HL-60/S4 (cell line): ENCODE measurements around the gene OPN1MW2.
"Not testable (repeated sequence)": the region's sequence is repeated elsewhere in the genome, so short reads cannot be mapped to it uniquely, and the experiment has no call there.

Experiments
- in situ Hi-C: fragments of 300-500 bp; cut with MboI; formaldehyde crosslinking; loops from 2 replicates; pipeline ENCODE4 v1.14.3; 2022; ENCODE audit warnings: low sequenced_read_pairs

OPN1MW2 gene

DNA sequence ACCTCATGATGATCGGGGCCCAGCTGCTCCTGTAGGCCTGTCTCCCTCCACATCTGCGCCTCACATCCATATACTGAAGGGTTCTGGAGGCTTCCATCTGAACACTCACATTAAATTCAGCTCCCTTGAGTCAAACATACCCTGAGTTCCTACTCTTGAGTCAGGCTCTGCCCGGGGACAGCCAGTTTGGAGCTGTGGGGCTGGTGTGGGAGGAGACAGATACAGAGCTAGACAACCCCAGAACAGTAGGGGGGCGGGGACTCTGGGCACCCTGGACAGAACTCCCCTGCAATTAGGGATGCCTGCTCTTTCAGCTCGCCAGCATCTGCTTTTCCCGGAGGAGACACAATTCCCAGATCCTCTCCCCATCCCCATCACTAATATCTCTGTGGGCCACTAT, 43.5 kb downstream of the OPN1MW2 start:
- in situ Hi-C loops = not testable (repeated sequence)

DNA sequence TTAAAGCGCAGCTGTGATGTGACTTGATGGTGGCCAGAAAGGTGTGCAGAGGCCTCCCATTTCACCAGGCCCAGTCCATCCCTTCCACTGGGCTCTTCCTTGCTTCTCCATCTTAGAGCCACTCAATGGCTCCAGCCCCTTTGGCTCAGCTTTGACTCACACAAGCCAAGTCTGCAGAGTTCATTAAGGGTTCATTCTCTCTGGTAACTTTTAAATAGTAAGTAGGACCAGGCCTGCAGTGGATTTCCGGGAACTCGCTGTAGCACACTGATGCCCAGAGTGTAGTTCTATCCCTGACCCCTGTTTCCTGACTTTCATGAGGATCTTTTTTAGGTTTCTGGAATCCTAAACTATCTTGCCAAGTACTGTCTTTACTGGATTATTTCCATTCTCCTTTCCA, 49.7 kb downstream of the OPN1MW2 start:
- in situ Hi-C loops = not testable (repeated sequence)
